GM21717 (cell line): ENCODE measurements around the gene FHOD1.

Experiments used
- ATAC-seq: cut with Tn5 transposase; IDR thresholded peaks from one replicate; pipeline ENCODE4 v1.9.1; 2021; ENCODE audit warnings: mild to moderate bottlenecking, moderate library complexity; ENCODE audit not compliant: unreplicated experiment

FHOD1 gene

DNA sequence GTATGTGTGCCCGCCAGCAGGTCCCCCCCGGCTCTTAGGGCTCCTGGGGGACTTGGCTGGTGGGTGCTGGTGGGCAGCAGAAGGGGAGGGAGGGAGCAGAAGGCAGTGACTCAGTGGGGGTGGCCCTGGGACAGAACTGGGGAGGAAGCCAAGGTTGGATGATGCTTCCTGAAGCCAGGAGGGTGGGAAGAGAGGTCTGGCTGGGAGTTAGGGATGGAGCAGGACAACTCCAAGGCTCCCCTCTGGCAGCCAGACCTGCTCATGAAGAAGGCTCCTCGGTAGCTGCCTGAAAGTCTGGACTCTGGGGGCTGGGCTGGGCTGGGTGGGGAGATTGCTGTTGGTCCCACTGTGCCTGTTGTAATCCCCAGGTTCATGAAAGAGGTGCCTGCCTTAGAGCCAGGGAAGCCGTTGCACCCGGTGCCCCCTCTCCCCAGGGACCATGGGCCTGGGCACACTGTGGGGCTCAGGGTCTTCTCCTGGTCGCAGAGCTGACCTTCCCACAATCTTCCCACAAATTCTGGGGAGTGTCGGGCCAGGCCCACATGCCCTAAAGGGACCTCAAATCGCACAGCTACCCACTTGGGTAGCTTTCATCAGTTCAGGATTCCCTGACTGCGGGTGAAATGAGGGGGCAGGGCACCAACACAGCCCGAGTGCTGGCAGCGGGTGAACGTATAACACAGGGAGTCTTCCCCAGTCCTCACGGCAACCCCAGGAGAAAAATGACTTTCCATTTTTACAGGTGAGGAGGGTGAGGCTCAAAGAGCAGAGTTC lies 30.9 kb upstream of the FHOD1 start:
- peak; percentile 11 for ATAC-seq

DNA sequence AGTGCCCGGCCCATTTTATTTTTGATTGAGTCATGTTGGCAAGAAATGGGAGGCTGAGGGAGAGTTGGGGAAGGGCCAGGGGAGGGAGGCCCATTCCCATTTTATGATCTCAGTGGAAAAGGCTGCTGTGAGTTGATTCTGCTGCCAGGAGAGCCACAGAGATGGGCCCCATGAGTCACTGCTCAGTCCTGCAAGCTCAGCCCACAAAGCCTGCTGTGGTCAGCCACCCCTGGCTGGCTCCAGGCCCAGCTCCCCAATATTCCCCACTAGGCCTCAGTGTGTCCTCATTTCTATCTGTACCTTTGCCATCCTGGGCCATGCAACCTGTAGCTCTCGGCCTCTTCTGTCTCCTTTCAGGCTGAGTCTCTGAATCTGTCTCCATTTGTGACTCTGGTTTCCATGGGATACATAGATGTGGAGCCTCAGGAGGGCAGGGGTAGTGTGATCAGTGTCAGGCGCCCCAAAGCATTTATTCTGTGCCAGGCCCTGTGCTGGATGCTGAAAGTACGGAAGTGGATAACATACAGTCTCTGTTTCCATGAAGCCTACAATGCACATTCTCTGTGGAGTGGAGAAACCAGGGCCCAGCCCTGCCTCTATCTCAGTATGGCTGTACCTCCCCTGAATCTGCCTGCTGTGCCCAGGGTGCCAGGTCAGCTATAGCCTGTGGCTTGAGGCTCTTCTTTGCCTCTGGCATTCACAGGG lies 30.2 kb upstream of the FHOD1 start:
- no peak for ATAC-seq

DNA sequence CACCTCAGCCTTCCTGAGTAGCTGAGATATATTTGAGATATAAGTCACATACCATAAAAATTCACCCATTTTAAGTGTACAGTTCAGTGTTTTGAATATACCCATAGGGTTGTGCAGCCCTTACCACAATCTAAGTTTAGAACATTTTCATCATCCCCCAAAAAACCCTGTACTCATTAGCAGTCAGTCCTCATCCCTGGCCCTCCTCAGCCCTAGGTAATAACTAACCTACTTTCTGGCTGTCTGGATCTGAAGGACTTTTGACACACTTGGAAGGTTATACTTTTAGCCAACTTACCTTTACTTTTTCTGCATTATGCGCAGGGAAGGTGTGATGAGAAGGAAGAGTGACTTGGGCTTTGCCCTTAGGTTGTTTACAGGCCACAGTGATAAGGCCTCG lies 28.0 kb upstream of the FHOD1 start:
- ATAC-seq: no peak

DNA sequence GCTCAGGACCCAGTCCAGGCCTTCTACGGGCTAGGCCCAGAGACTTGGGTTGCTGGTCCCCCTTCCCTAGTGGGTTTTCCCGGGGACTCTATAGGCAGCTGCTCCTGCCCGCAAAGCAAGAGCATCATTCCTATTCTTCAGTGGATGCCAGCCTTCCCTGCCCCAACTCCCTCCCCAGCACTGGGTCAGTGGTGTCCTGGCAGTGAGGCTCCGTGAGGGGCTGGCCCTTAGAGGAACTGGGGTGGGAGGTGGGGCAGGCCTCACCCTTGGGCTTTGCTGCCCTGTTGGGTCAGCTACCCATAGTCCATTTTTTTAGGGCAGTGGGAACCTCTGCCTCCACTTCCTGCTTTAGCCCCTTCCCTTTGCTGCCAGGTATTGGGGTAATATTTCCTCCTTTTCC lies 24.2 kb upstream of the FHOD1 start:
- ATAC-seq: no peak

DNA sequence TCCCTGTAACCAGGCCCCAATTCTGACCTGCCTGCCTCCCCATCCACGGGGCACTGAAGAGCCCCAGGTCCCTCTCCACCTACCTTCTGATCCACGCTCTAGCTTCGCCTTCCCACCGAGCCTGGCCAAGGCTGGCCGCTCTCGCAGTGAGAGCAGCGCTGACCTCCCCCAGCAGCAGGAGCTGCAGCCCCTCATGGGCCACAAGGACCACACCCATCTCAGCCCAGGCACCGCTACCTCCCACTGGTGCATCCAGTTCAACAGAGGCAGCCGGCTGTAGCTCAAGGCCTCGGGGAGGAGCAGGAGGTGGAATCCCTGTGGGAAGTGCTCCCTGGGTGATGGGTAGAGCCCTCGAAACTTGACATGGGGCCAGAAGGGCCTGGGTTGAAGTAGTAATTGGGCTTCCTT lies 23.7 kb upstream of the FHOD1 start:
- ATAC-seq: no peak

DNA sequence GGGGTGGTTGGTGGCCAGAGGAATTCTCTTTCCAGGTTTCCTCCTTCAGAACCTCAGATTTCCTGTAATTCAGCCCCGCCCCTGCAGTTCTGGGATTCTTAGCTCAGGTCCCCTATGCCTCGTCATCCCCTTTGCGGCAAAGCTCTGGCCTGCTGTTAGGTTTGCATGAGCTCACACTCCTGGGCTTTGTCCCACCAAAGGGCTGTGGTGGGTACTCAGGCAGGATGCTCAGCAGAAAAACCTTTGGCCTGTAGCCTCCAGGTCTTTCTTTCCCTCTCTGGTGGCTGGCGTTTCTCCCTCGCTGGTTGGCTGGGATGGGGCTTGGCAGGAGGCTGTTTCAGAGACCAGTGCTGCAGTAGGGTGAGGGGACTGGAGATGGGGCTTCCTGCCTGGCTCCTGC lies 22.5 kb upstream of the FHOD1 start:
- ATAC-seq: no peak

DNA sequence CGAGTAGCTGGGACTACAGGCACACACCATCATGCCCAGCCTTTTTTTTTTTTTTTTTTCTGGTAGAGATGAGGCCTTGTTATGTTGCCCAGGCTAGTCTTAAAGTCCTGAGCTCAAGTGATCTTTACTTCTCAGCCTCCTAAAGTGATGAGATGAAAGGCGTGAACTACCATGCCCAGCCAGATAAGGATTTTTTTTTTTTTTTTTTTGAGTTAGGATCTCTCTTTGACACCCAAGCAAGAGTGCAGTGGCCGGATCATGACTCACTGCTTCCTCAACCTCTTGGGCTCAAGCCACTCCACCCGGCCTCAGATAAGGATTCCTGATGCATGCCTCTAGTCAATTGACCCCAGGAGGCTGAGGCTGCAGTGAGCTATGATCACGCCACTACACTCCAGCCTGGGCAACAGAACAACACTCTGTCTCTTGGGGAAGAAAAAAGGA lies 20.9 kb upstream of the FHOD1 start:
- ATAC-seq: no peak

DNA sequence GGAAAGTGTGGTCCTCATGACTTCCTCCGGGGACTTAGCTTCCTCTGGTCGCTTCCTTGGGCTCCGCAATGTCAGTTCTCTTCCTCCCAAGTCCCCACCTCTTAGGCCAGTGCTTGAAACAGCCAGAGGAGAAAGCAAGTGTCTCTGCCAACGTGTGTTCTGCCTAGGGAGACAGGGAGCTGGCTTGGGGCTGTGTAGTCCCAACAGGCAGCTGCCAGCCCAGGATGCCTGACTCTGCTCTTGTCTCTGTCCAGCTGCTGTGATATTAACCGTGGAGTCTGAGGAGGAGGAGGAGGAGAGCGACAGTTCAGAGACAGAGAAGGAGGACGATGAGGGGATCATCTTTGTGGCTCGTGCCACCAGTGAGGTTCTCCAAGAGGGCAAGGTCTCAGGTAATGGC lies 18.6 kb upstream of the FHOD1 start:
- ATAC-seq: no peak

DNA sequence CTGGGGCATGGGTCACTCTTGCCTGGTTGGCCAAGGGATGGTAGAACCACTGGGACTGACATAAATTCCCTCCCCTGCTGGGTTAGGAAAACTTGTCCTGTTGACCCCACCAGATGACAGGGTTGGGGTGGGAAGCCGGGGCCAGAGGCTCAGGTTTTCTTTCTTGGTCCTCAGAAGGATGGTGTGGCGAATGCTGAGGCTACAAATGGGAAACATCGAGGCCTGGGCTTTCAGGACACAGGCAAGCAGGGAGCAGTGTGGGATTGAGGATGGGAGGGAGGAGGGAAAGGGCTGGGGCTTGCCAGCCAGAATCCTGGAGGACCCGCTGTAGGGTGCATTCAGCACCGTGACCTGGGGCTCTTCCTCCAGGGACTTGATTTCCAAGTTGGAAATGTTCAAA lies 17.6 kb upstream of the FHOD1 start:
- ATAC-seq: no peak

DNA sequence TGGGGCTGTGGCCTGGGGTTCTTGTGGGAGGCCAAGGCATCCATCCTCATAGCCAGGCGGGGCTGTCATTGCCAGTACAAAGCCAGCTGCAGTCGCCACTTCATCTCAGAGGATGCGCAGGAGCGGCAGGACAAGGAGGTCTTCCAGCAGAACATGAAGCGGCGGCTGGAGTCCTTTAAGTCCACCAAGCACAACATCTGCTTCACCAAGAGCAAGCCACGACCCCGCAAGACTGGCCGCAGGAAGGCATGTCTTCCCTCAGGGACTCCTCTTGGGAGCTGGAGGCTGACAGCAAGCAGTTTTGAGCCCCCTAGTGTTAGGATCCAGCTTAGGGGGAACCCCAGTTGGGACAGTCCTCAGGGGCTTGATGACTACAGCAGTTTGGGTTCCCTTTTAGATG lies 17.0 kb upstream of the FHOD1 start:
- ATAC-seq: no peak

DNA sequence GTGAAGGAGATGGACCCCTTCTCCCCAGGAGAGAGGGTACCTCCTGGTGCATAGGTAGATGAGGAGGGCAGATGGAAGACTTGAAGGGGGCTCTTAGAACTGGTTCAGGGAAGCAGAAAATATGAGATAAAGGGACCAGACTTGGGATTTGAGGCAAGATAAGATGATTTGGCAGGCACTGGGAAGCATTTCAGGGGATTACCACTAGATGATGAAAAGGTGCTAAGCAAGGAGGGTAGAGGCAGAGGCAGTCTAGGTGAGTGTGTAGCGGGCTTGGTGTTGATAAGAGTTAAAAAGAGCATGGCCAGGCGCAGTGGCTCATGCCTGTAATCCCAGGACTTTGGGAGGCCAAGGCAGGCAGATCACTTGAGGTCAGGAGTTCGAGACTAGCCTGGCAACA lies 15.9 kb upstream of the FHOD1 start:
- ATAC-seq: no peak

DNA sequence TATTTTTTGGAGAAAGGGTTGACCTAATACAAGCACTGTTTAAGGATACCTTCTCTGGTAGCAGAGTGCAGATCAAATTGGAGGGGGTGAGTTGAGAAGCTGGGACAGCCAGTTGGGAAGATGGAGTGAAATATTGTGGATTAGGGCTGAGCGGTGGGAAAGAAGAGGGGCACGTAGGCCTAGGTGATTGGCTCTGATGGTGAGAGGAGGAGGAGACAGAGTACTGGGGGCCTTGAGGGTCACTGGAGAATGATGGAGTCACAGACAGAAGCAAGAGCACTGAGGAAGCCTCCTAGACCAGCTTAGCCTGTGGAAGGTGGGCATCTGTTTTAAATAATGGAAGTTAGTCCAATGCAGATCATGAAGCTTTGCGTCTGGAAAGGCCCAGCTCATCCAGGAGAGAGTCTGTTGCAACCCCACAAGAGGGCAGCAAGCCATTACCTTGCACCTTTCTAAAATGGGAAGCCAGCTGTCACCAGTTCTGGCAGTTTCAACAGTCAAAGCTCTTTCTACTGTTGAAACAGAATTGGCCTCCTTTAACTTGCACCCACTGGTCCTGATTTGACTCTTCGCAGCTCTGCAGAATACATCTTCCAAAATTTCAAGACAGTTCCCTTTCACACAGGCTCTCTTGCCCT lies 13.3 kb upstream of the FHOD1 start:
- no peak for ATAC-seq

DNA sequence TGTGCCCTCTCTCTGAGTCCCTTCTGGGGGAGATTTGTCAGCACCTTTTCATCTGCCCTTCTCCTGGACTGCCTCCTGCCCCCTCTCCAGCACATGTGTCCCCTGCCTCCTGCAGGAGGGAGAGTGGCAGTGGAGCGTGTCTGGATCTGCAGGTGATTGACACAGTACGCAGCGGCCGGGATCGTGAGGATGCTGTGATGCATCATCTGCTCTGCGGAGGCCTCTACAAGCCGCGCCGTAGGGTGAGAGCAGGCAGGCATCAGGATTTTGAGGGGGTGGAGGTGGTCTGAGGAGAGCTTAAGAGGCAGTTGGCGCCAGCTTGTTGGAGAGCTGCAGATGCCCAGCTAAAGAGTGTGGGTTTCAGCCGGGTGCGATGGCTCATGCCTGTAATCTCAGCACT lies 12.4 kb upstream of the FHOD1 start:
- no peak for ATAC-seq

DNA sequence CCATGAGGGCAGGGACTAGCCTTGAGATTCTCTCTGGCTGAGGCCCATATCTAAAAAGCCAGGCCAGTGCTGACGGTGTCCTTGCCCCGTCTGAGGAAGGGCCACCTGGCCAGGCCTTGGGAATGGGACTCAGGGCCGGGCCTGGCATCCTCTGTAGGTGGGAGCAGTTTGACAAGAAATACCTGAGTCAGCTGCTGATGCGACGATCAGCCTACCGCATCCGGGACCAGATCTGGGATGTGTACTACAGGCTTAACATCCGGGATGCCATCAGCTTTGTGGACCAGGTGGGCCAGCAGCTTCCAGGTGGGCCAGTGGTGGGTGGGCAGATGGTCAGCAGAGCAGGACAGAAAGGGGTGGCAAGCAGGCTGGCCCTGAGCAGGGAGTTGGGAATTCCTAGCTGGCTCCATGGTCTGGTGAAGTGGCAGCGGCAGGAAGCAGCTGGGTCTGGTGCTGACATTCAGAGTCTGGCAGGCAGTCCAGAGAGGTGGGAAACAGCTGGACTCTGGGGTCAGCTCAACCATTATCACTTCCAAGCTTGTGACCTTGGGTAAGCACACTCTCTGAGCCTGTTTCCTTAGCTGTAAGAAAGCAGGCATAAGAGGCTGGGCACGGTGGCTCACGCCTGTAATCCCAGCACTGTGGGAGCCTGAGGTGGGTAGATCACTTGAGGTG lies 11.0 kb upstream of the FHOD1 start:
- no peak for ATAC-seq

DNA sequence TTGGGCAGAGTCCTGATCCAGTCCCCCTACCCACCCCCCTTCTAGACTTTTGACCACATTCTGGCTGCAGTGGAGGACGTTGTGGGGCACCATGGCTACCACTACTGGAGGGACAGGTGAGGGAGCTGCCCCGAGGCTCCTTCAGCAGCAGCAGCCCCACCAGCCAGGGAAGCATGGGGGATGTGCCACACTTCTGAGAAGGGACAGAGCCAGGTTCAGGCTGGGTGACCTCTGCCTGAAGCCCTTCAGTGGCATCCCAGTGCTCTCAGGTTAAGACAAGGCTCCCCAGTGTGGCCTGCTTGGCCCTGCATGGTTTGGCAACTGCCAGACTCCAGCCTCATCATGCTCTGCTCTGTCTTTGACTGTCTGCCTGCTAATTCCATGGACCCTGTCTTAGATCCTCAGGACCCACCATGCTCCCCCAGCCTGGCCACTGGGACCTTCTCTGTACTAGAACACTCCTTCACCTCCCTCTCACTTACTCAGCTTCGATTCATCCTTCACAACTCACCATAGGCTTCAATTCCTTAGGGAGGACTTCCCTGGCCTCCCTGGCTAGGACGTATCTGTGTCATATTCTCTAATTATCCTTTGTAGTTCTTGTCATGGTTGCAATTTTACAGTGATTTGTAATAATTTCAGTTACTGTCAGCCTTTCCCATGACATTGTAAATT lies 10.3 kb upstream of the FHOD1 start:
- ATAC-seq: no peak

DNA sequence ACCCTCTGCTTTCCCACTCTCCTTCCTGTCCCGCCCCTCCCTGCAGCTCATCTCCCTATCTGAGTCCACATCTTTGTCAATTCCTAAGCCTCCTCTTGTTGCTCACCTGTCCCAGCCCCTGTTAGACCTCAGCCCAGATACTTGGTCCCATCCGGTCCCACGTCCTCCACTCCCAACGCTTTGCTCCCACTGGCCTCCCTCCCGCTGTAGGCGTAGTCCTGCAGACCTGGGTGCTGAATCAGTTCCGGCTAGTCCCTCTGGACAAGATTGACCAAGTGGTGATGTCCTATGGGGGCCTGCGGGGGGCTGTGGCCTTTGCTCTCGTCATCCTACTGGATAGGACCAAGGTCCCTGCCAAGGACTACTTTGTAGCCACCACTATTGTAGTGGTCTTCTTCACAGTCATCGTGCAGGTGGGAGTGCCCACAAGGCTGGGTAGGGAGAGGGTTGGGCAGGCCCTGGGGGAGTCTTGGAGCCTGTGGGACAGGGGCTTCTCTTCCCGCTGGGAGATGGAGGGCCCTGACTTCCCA lies 9.5 kb upstream of the FHOD1 start:
- no peak for ATAC-seq

DNA sequence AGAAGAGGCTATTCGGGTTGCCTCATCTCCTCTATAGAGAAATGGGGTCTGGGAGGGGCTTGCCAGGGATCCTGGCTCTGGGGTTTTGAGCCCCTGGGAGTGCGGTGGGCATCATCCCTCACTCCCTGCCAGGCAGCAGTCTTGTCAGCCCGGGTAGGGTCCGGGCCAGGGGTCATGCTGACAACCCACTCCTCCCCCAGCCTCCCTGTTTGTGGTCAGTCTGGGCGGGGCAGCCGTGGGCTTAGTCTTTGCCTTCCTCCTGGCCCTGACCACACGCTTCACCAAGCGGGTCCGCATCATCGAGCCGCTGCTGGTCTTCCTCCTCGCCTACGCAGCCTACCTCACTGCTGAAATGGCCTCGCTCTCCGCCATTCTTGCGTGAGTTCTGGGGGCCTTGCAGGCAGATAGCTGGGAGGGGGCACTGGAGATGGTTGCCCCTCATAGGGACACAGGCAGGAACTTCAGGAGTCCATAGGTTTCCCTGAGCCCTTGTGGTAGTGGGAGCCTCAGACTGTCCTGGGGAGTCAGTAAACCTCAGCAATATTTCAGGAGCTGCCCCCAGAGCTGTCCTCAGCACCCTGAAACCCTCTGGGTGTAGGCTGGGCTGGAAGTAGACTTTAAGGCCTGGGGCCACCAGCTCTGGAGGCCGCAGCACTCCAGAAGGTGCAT lies 8.4 kb upstream of the FHOD1 start:
- ATAC-seq: no peak

DNA sequence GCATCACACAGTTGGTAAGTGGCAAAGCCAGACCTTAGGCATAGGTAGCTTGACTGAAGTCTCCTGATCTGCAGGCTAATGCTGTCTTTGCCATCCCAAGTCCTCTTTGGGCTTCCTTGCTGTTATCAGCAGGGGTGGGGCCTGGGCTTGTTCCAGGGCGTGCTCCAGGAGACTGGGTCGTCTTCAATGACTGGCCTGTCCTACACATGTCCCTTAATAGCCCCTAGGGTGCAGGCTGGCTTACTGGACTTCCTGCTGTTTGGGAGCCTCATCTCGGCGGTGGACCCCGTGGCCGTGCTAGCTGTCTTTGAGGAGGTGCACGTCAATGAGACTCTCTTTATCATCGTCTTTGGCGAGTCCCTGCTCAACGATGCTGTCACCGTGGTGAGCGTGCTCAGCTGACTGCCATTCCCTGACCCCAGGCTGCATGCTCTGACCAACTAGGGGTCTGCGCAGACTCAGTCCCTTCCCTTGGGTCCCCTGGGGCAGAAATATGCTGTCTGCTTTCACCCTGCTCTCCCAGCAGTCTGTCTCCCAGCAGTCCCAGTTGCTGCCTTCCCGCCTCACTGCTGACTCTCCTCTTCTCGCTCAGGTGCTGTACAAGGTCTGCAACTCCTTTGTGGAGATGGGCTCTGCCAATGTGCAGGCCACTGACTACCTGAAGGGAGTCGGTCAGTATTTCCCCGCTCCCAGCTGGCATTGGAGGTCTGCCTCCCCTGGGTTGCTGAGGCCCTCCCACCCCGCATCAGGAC lies 7.7 kb upstream of the FHOD1 start:
- ATAC-seq: no peak
